HepG2 (cell line): Measurements from ENCODE around the gene ZAR1L. TPM values are rescaled to one million over a fixed set of nuclear protein-coding genes. Genes with fewer than 3 reads are reported as not detected.

ENCODE experiments used
- ATAC-seq: fragments of 200-7000 bp; cut with Tn5 transposase; 3 replicates; pipeline ENCODE4 v1.9.1; 2020; ENCODE audit warnings: mild to moderate bottlenecking, moderate library complexity
- BruUV-seq: library from RNA; stranded (reverse); fragments of 400-500 nt; replicated peaks from 2 replicates; lab custom pipeline; 2021; lab: Mats Ljungman, UMichigan
- CTCF ChIA-PET: fragments of 300-600 bp; formaldehyde crosslinking; extraction: SDS; loops from one replicate; lab custom pipeline; 2021; ENCODE audit warnings: low total read pairs, inconsistent platforms, low intra/inter-chr PET ratio; lab: Yijun Ruan, JAX
- POLR2A ChIA-PET: fragments of 350-600 bp; sonication (Branson Sonifier 250); formaldehyde crosslinking; loops from one replicate; lab custom pipeline; 2020; ENCODE audit warnings: antibody characterized with exemption, inconsistent platforms; lab: Yijun Ruan, JAX
- DNase-seq: peaks from one replicate; pipeline ENCODE4 v3.0.0-alpha.2; 2015; ENCODE audit warnings: low spot score
- FAIRE-seq: peaks from 3 replicates; lab custom pipeline; 2011; peaks lifted over from hg19 to GRCh38; lab: Jason Lieb, UNC
- H2AFZ ChIP-seq: one replicate; pipeline ENCODE4 v1.6.1; 2011; ENCODE audit warnings: low read length, inconsistent platforms
- H3K27ac ChIP-seq: fragments of 300-600 bp; 3 replicates; pipeline ENCODE4 v1.8.0; 2011; ENCODE audit warnings: mixed run types, mild to moderate bottlenecking, mixed read lengths, low read length, inconsistent platforms; ENCODE audit not compliant: insufficient read depth; ENCODE audit errors: extremely low read length
- H3K27me3 ChIP-seq, 2 experiments: fragments of 200-600 bp in 1 of 2; 2 replicates in 1 of 2; 3 replicates in 1 of 2; pipeline versions ENCODE4 v1.6.0 to v1.8.0; 2011; ENCODE audit warnings: low read length in 2 of 2, mild to moderate bottlenecking in 2 of 2, moderate library complexity in 2 of 2, inconsistent platforms in 1 of 2; ENCODE audit not compliant: insufficient read depth in 2 of 2, control insufficient read depth in 1 of 2
- H3K36me3 ChIP-seq, 2 experiments: fragments of 200-600 bp in 1 of 2; replicated peaks in 1 of 2; 2 replicates in 1 of 2; 3 replicates in 1 of 2; pipeline versions ENCODE4 v1.5.1 to v1.8.0; 2011; ENCODE audit warnings: low read length in 2 of 2, inconsistent platforms in 1 of 2; ENCODE audit not compliant: insufficient read depth in 2 of 2, control insufficient read depth in 1 of 2
- H3K4me1 ChIP-seq: 2 replicates; pipeline ENCODE4 v1.5.1; 2012; ENCODE audit warnings: low read length, inconsistent platforms; ENCODE audit not compliant: insufficient read depth
- H3K4me2 ChIP-seq: 2 replicates; pipeline ENCODE4 v1.6.0; 2011; ENCODE audit warnings: low read depth, low read length, inconsistent platforms
- H3K4me3 ChIP-seq, 3 experiments: fragments of 200-600 bp in 1 of 3; sonication (generic), shearing (Covaris generic) in 1 of 3; replicated peaks in 1 of 3; 2 replicates each; pipeline ENCODE4 v1.5.1; 2011 to 2016; ENCODE audit warnings: low read length in 3 of 3, inconsistent platforms in 2 of 3, low read depth in 2 of 3, mild to moderate bottlenecking in 2 of 3, control low read depth in 1 of 3, mixed read lengths in 1 of 3; ENCODE audit not compliant: insufficient read depth in 1 of 3
- H3K79me2 ChIP-seq: one replicate; pipeline ENCODE4 v1.6.1; 2011; ENCODE audit warnings: low read length, inconsistent platforms; ENCODE audit not compliant: insufficient read depth
- H3K9ac ChIP-seq: 2 replicates; pipeline ENCODE4 v1.6.0; 2011; ENCODE audit warnings: mild to moderate bottlenecking, low read depth, low read length, inconsistent platforms; ENCODE audit not compliant: insufficient read depth
- H3K9me3 ChIP-seq: 2 replicates; pipeline ENCODE4 v1.5.1; 2012; ENCODE audit warnings: mild to moderate bottlenecking, low read length
- H4K20me1 ChIP-seq: 2 replicates; pipeline ENCODE4 v1.6.0; 2011; ENCODE audit warnings: inconsistent platforms, mild to moderate bottlenecking, low read length, moderate library complexity; ENCODE audit not compliant: insufficient read depth
- ADNP ChIP-seq: sonication (generic); formaldehyde crosslinking; IDR thresholded peaks from 2 replicates; pipeline ENCODE4 v1.4.0; 2020; ENCODE audit warnings: missing genetic modification reagents
- CEBPB ChIP-seq: IDR thresholded peaks from 2 replicates; pipeline ENCODE4 v1.6.1; 2011; ENCODE audit warnings: low read depth, low read length, improper control_type of control experiment, borderline replicate concordance
- EED ChIP-seq: sonication (generic); formaldehyde crosslinking; IDR thresholded peaks from 2 replicates; pipeline ENCODE4 v1.5.0; 2020; ENCODE audit warnings: mild to moderate bottlenecking, missing genetic modification reagents
- ETV6 ChIP-seq: sonication (generic); formaldehyde crosslinking; conservative IDR thresholded peaks from 2 replicates; pipeline ENCODE4 v1.4.0; 2020; ENCODE audit warnings: missing genetic modification reagents
- ISX ChIP-seq: sonication (generic); formaldehyde crosslinking; conservative IDR thresholded peaks from 2 replicates; pipeline ENCODE4 v1.5.0; 2020; ENCODE audit warnings: missing genetic modification reagents
- NRL ChIP-seq: sonication (generic); formaldehyde crosslinking; IDR thresholded peaks from 2 replicates; pipeline ENCODE4 v1.5.0; 2020; ENCODE audit warnings: missing genetic modification reagents, mild to moderate bottlenecking, moderate library complexity, borderline replicate concordance
- POGZ ChIP-seq: sonication (generic); formaldehyde crosslinking; IDR thresholded peaks from 2 replicates; pipeline ENCODE4 v1.4.0; 2020; ENCODE audit warnings: mild to moderate bottlenecking, missing genetic modification reagents
- ZFYVE20 ChIP-seq: sonication (generic); formaldehyde crosslinking; IDR thresholded peaks from 2 replicates; pipeline ENCODE4 v1.8.0; 2023; ENCODE audit warnings: low read depth, mild to moderate bottlenecking, moderate library complexity, missing genetic modification reagents, borderline replicate concordance
- ZNF317 ChIP-seq: sonication (generic); formaldehyde crosslinking; IDR thresholded peaks from 2 replicates; pipeline ENCODE4 v1.5.0; 2020; ENCODE audit warnings: mild to moderate bottlenecking, missing genetic modification reagents
- ZNF530 ChIP-seq: sonication (generic); formaldehyde crosslinking; IDR thresholded peaks from 2 replicates; pipeline ENCODE4 v1.5.0; 2020; ENCODE audit warnings: low read depth, mild to moderate bottlenecking, missing genetic modification reagents
- ZNF703 ChIP-seq: sonication (generic); formaldehyde crosslinking; IDR thresholded peaks from 2 replicates; pipeline ENCODE4 v1.5.1; 2020; ENCODE audit warnings: missing genetic modification reagents, mild to moderate bottlenecking, moderate library complexity, borderline replicate concordance
- ZNF83 ChIP-seq: sonication (generic); formaldehyde crosslinking; IDR thresholded peaks from 2 replicates; pipeline ENCODE4 v1.4.0; 2020; ENCODE audit warnings: missing genetic modification reagents, mild to moderate bottlenecking, borderline replicate concordance
- ZZZ3 ChIP-seq: sonication (generic); formaldehyde crosslinking; IDR thresholded peaks from 2 replicates; pipeline ENCODE4 v1.4.0; 2020; ENCODE audit warnings: missing genetic modification reagents, mild to moderate bottlenecking, borderline replicate concordance
- WGBS: methylation state at CpG from one replicate; pipeline ENCODE4 v1.1.6; 2017; ENCODE audit warnings: low lambda C conversion rate; 5-methylcytosine and 5-hydroxymethylcytosine counted together
- in situ Hi-C: cut with HindIII; loops from 2 replicates; pipeline ENCODE4 v1.10.0; 2017; ENCODE audit warnings: low pct_unique_long_range_greater_than_20kb; ENCODE audit not compliant: extremely low pct_ligation_motif_present
- intact Hi-C: fragments of 100-400 bp; cut with micrococcal nuclease; formaldehyde crosslinking; loops from one replicate; pipeline ENCODE4 v1.10.0; 2022; ENCODE audit not compliant: unreplicated experiment
- polyA plus RNA-seq, 8 experiments: library from polyadenylated mRNA; depleted of rRNA in 3 of 8; stranded (reverse) in 7 of 8; unstranded in 1 of 8; fragments of >200 nt; fragmentation: Illumina TruSeq in 4 of 8; extraction: Trizol in 4 of 8; gene quantifications; 2 replicates each; pipeline versions ENCODE4 v1.2.1 to v1.2.3, GENCODE V29; 2011 to 2016; ENCODE audit warnings: low read depth in 4 of 8, missing spikeins in 1 of 8, mixed read lengths in 1 of 8; ENCODE audit not compliant: insufficient read depth in 1 of 8
- total RNA-seq, 5 experiments: library from RNA; depleted of rRNA; stranded (reverse); fragments of >200 nt; fragmentation: Illumina TruSeq; extraction: Trizol; gene quantifications; 2 replicates each; pipeline ENCODE4 v1.2.3, GENCODE V29; 2016; ENCODE audit warnings: low read depth in 1 of 5
- TF ChIP-seq, protein P1 (sequence below): sonication (generic); formaldehyde crosslinking; IDR thresholded peaks from 2 replicates; pipeline ENCODE4 v1.5.1; 2020; ENCODE audit warnings: mild to moderate bottlenecking, moderate library complexity, missing genetic modification reagents
- TF ChIP-seq, protein P2 (sequence below): IDR thresholded peaks from 2 replicates; pipeline ENCODE4 v1.6.1; 2016; ENCODE audit warnings: missing compliant biosample characterization, missing genetic modification reagents, borderline replicate concordance
- TF ChIP-seq, protein P3 (sequence below): sonication (generic); formaldehyde crosslinking; IDR thresholded peaks from 2 replicates; pipeline ENCODE4 v1.4.0; 2020; ENCODE audit warnings: missing genetic modification reagents, mild to moderate bottlenecking, borderline replicate concordance
- TF ChIP-seq, protein P4 (sequence below): sonication (generic); formaldehyde crosslinking; conservative IDR thresholded peaks from 2 replicates; pipeline ENCODE4 v1.8.0; 2022; ENCODE audit warnings: low read depth, missing genetic modification reagents
- TF ChIP-seq, protein P5 (sequence below): sonication (generic); formaldehyde crosslinking; IDR thresholded peaks from 2 replicates; pipeline ENCODE4 v1.5.0; 2020; ENCODE audit warnings: mild to moderate bottlenecking, missing genetic modification reagents

ZAR1L gene
- total and polyA plus RNA-seq, 2 of the 13 experiments (the other 11 are each of a cell fraction or from before 2014, with no cell fraction given), result 0.09 TPM; not detected in 1

DNA sequence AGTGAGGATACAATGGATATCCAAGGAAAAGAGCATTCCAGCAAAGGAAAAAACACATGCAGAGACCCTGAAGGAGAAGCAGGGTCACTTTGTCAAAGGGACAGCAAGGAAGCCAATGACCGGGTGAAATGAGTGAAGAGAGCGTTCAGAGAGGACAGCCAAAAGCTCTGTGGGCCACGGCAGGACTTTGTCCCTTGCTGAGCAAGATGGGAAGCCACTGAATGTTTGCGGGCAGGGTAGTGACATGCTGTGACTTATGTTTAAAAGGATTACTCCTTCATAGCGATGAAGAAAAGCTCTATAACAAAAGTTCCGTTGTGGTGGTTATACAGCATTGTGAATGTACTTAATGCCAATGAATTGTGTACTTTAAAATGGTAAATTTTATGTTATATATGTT lies 16.5 kb downstream of the ZAR1L start:
- ATAC-seq, result peak; percentile 88
- Histone ChIP-seq H3K27me3 (no peaks in the 10 kb centered on the region; a peak in 1 of 5 replicates), H3K4me2 (peak overlapping the region; percentile 46), H4K20me1 (no peaks in the 10 kb centered on the region), H3K9ac (no peak overlapping the region), H3K27ac (no peak overlapping the region), H3K4me1 (peaks cover 27% of the 10 kb centered on the region), H3K4me3 (no peak overlapping the region), H3K79me2 (no peaks in the 10 kb centered on the region), H2AFZ (no peak overlapping the region), H3K9me3 (no peaks in the 10 kb centered on the region), H3K36me3 (peaks cover 2 to 3% of the 10 kb centered on the region in 2 experiments; a peak in 2 of 5 replicates)
- BruUV-seq, result no TSS peak
- intact Hi-C loops (no loop called here), in situ Hi-C loops (no loop called here)
- CTCF ChIA-PET, result no interaction called here
- peak; percentile 51 for FAIRE-seq
- POLR2A ChIA-PET, result interaction anchor here (1.0 kb wide), 1 partner anchor 14 kb away, joined by 3 read pairs; no protein-coding TSS in a partner anchor
- DNase-seq, result peak; percentile 18
- WGBS, result 10% methylated on average over 6 of the region's 6 CpGs
- TF ChIP-seq EED (CRISPR knock-in tag), result no peak
- no peak for TF ChIP-seq CEBPB
- TF ChIP-seq ISX (CRISPR knock-in tag), result no peak
- TF ChIP-seq ETV6 (CRISPR knock-in tag), result no peak
- TF ChIP-seq ZFYVE20 (CRISPR knock-in tag), result no peak
- TF ChIP-seq, protein P1, sequence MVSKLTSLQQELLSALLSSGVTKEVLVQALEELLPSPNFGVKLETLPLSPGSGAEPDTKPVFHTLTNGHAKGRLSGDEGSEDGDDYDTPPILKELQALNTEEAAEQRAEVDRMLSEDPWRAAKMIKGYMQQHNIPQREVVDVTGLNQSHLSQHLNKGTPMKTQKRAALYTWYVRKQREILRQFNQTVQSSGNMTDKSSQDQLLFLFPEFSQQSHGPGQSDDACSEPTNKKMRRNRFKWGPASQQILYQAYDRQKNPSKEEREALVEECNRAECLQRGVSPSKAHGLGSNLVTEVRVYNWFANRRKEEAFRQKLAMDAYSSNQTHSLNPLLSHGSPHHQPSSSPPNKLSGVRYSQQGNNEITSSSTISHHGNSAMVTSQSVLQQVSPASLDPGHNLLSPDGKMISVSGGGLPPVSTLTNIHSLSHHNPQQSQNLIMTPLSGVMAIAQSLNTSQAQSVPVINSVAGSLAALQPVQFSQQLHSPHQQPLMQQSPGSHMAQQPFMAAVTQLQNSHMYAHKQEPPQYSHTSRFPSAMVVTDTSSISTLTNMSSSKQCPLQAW, result 0 out of 2 replicates have a peak, but pooled peaks have one; percentile 19
- TF ChIP-seq ZZZ3 (CRISPR knock-in tag), result no peak
- no peak for TF ChIP-seq ZNF317 (CRISPR knock-in tag)
- TF ChIP-seq ZNF530 (CRISPR knock-in tag), result no peak
- TF ChIP-seq POGZ (CRISPR knock-in tag), result 0 out of 2 replicates have a peak, but pooled peaks have one; percentile 20
- TF ChIP-seq, protein P2, sequence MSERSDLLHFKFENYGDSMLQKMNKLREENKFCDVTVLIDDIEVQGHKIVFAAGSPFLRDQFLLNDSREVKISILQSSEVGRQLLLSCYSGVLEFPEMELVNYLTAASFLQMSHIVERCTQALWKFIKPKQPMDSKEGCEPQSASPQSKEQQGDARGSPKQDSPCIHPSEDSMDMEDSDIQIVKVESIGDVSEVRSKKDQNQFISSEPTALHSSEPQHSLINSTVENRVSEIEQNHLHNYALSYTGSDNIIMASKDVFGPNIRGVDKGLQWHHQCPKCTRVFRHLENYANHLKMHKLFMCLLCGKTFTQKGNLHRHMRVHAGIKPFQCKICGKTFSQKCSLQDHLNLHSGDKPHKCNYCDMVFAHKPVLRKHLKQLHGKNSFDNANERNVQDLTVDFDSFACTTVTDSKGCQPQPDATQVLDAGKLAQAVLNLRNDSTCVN (CRISPR knock-in tag), result no peak
- no peak for TF ChIP-seq ZNF703 (CRISPR knock-in tag)
- TF ChIP-seq, protein P3, sequence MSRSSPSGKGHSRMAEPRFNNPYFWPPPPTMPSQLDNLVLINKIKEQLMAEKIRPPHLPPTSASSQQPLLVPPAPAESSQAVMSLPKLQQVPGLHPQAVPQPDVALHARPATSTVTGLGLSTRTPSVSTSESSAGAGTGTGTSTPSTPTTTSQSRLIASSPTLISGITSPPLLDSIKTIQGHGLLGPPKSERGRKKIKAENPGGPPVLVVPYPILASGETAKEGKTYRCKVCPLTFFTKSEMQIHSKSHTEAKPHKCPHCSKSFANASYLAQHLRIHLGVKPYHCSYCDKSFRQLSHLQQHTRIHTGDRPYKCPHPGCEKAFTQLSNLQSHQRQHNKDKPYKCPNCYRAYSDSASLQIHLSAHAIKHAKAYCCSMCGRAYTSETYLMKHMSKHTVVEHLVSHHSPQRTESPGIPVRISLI (CRISPR knock-in tag), result no peak
- TF ChIP-seq, protein P4, sequence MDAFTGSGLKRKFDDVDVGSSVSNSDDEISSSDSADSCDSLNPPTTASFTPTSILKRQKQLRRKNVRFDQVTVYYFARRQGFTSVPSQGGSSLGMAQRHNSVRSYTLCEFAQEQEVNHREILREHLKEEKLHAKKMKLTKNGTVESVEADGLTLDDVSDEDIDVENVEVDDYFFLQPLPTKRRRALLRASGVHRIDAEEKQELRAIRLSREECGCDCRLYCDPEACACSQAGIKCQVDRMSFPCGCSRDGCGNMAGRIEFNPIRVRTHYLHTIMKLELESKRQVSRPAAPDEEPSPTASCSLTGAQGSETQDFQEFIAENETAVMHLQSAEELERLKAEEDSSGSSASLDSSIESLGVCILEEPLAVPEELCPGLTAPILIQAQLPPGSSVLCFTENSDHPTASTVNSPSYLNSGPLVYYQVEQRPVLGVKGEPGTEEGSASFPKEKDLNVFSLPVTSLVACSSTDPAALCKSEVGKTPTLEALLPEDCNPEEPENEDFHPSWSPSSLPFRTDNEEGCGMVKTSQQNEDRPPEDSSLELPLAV (CRISPR knock-in tag), result no peak
- no peak for TF ChIP-seq ZNF83 (CRISPR knock-in tag)
- TF ChIP-seq, protein P5, sequence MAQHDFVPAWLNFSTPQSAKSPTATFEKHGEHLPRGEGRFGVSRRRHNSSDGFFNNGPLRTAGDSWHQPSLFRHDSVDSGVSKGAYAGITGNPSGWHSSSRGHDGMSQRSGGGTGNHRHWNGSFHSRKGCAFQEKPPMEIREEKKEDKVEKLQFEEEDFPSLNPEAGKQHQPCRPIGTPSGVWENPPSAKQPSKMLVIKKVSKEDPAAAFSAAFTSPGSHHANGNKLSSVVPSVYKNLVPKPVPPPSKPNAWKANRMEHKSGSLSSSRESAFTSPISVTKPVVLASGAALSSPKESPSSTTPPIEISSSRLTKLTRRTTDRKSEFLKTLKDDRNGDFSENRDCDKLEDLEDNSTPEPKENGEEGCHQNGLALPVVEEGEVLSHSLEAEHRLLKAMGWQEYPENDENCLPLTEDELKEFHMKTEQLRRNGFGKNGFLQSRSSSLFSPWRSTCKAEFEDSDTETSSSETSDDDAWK, result no peak
- TF ChIP-seq NRL, result no peak
- TF ChIP-seq ADNP, result no peak
